ENCODE measurements around the gene MPHOSPH9.

The MPHOSPH9 gene, protein sequence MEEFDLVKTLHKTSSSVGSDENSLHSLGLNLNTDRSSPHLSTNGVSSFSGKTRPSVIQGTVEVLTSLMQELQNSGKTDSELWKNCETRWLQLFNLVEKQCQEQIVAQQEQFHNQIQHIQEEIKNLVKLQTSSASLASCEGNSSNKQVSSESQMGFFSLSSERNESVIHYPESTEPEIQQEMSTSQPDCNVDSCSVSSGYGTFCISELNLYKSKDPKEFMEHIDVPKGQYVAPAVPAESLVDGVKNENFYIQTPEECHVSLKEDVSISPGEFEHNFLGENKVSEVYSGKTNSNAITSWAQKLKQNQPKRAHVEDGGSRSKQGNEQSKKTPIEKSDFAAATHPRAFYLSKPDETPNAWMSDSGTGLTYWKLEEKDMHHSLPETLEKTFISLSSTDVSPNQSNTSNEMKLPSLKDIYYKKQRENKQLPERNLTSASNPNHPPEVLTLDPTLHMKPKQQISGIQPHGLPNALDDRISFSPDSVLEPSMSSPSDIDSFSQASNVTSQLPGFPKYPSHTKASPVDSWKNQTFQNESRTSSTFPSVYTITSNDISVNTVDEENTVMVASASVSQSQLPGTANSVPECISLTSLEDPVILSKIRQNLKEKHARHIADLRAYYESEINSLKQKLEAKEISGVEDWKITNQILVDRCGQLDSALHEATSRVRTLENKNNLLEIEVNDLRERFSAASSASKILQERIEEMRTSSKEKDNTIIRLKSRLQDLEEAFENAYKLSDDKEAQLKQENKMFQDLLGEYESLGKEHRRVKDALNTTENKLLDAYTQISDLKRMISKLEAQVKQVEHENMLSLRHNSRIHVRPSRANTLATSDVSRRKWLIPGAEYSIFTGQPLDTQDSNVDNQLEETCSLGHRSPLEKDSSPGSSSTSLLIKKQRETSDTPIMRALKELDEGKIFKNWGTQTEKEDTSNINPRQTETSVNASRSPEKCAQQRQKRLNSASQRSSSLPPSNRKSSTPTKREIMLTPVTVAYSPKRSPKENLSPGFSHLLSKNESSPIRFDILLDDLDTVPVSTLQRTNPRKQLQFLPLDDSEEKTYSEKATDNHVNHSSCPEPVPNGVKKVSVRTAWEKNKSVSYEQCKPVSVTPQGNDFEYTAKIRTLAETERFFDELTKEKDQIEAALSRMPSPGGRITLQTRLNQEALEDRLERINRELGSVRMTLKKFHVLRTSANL

DNA sequence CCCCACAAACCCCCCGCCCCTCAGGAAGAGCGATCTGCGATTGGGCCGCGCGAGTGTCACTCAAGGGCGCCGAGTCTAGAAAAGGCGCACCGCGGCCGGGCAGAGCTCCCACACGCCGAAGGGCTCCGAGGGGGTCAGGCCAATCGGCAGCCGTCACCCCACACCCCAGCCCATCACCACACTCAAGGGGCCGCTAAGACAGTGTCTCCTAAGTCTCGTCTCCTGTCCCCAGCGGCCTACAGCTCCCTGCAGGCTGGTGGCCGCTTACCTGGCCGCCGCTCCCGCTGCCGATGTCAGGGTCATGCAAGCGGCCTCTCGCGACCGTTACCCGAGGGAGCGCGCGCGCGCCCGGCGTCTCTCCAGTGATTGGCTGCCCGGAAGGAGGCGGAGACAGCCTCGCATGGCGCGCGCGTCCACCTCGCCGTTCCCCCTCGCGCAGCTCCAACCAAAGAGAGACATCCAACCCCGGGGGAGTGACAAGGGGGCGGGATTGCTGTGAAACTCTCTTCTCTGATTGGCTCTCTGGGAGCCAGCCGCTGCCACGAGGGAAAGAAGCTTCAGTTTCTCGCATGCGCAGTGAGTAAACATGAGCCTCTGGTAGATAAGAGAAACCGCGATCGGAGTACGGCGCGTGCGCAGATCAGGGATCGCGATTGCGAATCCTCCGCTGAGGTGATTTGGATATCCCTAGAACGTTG is at the start of gene MPHOSPH9, which contains the start of gene MTRFR:
MPHOSPH9 (minus strand) TSS at position 335 of the 698 bp plus-strand sequence. CDS start 2,777 bp downstream, outside the sequence.
MTRFR (plus strand) TSS at position 630 of the 698 bp plus-strand sequence. CDS start 20,239 bp downstream, outside the sequence.
- FAIRE-seq (peak; percentile 99), DNase-seq (ENCODE audit: extremely low spot score, insufficient read length, low read depth) (peak; percentile 86)

DNA sequence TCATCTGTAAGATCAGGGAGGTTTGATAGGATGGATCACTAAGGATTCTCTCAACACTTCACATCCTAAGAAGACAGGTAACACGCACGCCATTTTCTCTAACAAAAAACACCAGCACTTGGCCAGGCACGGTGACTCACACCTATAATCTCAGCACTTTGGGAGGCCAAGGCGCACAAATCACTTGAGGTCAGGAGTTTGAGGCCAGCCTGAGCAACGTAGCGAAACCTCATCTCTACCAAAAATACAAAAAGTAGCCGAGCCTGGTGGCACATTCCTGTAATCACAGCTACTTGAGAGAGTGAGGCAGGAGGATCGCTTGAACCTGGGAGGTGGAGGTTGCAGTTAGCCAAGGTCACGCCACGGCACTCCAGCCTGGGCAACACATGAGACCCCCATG is 49.2 kb upstream of the MPHOSPH9 start:
- DNase-seq (ENCODE audit: extremely low spot score, insufficient read length, low read depth) (no peak), FAIRE-seq (no peak)

DNA sequence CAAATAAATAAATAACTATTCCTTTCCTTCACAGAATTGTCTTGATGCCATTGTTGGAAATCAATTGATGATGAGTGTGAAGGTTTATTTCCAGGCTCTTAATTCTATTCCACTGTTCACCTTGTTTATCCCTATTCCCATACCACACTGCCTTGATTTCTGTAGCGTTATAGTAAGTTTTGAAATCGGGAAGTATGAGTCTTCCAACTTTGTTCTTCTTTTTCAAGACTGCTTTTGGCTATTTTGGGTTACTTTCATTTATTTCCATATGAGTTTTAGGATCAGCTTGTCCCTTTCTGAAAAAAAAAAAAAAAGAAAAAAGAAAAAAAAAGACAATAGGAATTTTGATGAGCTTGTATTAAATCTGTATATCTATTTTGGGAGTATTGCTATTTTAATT is 48.0 kb upstream of the MPHOSPH9 start:
- DNase-seq (ENCODE audit: extremely low spot score, insufficient read length, low read depth): no peak
- no peak for FAIRE-seq

DNA sequence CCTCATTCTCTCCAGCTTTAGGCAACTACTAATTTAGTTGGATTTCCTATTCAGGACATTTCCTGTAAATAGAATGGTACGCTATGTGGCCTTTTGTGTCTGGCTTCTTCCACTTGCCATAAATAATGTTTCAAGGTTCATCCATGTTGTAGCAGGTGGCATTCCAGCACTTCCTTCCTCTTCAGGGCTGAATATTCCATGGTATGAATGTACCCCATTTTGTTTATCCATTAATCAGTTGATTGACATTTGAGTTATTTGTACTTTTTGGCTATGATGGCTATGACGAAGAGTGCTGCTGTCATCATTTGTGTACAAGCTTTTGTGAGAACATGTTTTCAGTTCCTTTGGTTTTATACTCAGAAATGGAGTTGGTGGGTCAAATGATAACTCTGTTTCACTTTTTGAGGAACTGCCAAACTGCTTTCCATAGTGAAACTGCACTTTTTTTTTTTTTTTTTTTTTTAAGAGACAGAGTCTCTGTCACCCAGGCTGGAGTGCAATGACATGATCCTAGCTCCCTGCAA is 45.2 kb upstream of the MPHOSPH9 start:
- no peak for DNase-seq (ENCODE audit: extremely low spot score, insufficient read length, low read depth)
- FAIRE-seq: peak; percentile 78

DNA sequence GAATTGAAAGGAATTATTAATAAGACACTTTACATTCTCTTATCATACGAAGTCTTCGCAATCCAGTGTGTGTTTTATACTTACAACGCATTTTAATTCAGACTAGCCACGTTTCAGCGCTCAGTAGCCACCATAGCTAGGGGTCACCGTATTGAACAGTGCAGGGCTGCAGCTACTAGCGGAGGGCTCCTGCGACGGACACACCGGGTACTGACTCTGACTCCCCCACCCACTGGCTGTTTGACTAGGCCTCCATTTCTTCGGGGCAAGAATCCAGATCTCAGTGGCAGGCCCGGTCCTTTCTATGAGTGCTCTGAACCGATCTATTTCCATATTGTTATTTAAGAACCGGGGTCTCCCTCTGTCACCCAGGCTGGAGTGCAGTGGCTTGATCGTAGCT is 40.2 kb upstream of the MPHOSPH9 start:
- FAIRE-seq (no peak), DNase-seq (ENCODE audit: extremely low spot score, insufficient read length, low read depth) (no peak)

DNA sequence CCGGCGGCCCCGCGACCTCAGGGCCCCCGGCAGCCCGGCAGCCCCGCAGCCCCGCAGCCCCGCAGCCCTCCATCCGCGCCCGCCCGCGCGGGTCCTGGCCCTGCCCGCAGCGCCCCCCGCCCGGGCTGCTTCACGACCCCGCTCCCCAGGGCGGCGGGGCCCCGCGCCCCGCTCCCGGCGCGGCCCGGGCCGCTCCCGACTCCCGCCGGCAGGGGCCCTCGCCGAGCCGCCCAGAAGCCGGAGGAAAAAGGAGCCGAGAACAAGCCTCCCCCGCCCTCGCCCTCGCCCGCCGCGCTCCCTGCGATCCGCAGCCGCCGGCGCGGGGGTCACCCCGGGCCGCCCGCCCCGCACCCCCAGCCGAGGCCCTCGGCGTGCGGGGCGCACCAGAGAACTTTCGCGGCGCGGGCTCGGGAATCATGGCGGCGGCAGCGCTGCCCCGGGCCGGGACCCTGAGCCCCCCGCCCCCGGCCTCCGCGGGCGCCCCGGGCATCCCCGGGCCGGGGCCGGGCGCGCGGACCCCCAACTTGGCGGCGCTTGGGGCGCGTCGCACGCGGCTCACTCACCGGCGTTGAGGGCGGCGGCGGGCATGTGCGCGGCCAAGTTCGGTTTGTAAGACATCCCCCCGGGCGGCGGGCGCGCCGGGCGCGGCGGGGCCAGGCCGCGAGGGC is 38.2 kb upstream of the MPHOSPH9 start:
- FAIRE-seq (peak; percentile 67), DNase-seq (ENCODE audit: extremely low spot score, insufficient read length, low read depth) (peak; percentile 80)

DNA sequence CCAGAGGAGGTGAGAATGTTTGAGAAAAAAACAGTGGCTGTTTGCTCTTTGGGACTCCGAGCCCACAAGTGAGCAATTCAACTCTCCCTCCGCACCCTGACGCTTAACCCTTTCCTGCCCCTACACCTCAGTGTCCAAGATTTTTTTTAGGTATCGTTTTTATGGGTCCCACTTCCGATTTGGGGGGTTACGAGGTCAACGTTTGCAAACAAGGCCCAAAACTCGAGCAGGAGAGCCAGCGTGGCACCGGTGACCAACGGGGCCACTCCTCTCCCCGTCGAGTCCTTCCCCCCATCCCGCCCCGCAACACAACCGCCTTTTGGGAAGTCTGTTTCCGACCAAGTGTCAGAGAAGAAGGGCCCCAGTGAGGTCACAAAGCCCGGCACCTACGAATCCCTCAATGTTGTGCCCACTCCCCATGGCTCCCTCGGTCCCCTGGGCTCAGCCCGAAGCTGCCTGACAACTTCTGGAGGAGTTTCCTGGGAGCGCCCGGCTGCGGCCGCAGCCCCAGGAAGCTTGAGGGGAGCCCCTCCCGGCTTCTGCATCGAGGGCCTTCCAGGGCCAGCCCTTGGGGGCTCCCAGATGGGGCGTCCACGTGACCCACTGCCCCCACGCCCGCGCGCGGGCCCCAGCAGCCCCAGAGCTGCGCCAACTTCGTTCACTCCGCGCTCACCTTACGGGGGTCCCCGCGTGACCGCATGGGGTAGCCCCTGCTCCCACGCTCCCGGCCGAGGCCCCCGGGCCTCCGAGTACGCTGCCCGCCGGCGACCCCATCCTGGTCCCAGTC is 37.5 kb upstream of the MPHOSPH9 start:
- DNase-seq (ENCODE audit: extremely low spot score, insufficient read length, low read depth) (no peak), FAIRE-seq (no peak)

DNA sequence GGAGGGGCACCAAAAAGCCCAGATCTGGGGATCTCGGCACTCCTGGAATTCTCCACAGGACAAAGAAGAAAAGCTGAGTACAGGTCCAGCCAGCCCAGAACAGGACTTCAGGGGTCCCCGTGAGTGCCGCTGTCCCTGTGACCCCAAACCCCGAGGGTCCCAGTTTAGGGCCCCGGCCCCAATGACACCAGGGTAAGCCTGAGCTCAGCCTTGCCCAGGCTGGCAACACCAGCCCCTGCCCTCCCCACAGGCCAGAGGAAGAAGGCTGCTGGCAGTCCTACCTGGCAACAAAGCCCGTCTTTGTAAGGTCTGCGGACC is 36.9 kb upstream of the MPHOSPH9 start:
- DNase-seq (ENCODE audit: extremely low spot score, insufficient read length, low read depth) (no peak), FAIRE-seq (peak; percentile 33)

DNA sequence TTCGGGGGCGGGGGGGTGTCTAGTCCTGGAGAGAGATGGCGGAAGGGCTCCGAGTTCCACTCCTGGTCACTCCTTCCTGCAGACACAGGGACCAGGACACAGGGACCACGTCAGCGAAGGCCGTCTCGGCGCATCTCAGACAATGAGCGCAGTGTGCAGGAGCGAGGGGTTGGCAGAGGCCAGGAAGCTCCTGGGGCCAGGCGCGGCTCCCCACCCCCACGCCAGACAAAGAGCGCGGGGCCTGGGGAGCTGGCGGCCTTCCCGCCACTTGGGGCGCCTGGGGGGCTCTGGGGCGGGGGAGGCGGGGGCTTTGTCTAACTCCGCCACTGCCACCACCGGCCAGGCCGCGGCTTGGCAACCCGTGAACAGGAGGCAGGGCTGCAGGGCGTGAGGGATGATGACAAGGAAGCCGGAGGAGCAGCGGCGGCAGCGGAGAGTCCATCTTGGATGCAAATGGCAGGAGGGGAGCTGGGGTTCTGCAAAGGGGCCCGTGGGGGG is 36.5 kb upstream of the MPHOSPH9 start:
- FAIRE-seq (no peak), DNase-seq (ENCODE audit: extremely low spot score, insufficient read length, low read depth) (no peak)

DNA sequence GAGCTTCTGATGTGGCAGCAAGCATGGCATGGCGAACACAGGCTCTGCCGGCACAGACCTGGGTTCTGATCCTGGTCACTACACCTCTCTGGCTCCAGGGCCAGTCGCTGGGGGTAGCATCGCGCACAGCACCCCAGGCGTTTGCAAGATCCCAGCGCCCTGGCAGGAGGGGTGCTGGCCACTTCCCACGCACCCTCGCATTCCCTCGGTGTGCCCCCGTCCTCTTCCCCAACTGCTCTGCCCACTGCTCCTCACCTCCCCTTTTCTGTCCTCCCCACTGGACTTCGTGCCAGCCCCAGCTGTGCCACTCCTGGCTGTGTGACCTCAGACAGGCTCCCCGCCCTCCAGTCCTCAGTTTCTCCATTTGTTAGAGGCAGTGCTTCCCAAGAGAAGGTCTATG is 35.9 kb upstream of the MPHOSPH9 start:
- DNase-seq (ENCODE audit: extremely low spot score, insufficient read length, low read depth) (no peak), FAIRE-seq (no peak)

DNA sequence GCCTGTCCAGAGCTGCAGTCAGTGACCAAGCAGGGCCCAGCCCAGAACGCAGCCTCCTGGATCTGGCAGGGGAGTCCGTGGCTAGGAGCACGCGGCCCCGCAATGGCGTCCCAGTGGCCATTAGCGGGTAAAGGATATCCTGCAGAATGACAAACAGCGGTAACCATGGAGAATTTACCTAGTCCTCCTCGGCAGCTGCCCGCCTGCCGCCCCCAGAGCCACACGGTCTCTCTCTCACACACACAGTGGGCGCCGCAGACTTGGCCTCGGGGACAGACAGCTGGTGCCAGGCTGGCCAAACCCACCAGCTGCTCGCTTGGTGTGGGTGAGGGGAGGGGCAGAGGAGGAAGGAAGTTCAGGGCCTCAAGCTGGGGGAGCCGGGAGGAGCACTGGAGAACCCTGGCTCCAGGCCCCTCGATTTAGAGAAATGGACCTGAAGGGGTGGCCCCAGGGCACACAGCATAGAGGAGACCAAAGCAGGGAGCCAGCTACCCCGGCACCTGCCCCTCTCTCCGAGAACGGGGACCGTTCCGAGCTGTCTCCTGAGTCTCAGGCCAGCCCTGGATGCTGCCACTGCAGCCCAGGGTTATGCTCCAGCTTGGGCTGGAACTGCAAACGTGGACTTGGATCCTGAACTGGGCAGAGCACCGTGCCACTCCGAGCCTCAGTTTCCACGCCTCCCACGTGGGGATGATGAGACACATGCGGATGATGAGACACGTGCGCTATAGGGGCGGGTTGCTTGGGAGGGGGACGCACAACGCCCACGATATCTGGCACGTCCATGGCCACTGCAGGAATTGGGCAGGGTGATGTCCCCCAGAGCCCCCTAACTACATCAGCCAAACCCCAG is 35.3 kb upstream of the MPHOSPH9 start:
- FAIRE-seq: no peak

DNA sequence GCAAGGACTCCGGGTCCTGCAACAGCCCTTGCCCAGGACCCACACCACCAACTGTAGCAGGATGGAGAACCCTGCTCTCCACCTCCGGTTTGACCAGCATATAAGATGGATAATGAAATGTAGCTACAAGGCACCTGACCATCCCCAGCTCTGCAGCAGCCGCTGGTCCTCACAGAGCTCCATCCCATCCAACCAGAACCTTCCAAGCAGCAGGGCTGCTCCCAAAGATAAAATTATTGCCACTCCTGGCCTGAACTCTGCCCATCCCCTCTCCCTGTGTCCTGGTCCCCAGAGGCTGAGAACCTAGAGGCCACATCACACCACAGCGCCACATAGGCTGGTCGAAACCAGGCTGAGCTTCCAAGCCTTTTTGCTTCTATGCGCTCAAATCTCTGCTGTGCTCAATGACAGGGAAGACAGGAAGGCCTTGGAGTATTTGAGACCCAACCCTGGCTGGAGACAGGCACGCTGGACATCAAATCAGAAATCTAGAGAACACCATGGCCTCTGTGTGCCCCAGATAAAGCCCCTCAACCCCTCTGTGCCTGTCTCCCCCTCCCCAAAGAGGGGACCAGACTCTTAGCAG is 34.5 kb upstream of the MPHOSPH9 start:
- DNase-seq (ENCODE audit: extremely low spot score, insufficient read length, low read depth): no peak
- FAIRE-seq: no peak

More for the DNA sequence above, 35.3 kb upstream of the MPHOSPH9 start:
- DNase-seq (ENCODE audit: extremely low spot score, insufficient read length, low read depth): no peak

DNA sequence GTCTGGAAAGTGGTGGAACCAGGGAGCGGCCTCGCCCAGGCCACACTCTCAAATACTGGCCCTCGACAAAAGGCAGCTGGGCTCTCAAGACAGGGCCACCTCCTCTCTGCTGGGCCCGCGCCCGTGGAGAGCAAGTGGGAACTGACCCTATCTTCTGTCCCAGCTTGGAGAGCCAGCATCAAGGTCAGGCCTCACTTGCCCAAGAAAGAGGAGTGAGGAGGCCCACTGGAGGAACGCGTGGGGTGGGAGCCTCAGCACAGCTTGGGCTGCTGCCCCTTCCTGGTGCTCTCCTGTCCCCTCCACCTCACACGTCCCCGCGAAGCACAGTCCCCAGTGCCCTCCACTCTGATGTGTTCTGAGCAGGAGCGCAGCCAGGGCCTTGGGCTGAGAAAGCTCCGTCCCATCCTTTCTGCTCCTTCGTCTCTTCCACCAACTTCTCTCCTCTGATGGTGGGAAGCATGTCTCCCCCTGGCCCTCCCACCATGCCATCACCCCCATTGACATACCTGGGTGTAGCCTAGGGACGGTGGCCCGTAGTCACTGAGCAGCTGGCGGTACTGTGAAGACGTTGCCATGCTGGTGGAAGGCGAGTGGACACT is 33.8 kb upstream of the MPHOSPH9 start:
- FAIRE-seq (no peak), DNase-seq (ENCODE audit: extremely low spot score, insufficient read length, low read depth) (no peak)

DNA sequence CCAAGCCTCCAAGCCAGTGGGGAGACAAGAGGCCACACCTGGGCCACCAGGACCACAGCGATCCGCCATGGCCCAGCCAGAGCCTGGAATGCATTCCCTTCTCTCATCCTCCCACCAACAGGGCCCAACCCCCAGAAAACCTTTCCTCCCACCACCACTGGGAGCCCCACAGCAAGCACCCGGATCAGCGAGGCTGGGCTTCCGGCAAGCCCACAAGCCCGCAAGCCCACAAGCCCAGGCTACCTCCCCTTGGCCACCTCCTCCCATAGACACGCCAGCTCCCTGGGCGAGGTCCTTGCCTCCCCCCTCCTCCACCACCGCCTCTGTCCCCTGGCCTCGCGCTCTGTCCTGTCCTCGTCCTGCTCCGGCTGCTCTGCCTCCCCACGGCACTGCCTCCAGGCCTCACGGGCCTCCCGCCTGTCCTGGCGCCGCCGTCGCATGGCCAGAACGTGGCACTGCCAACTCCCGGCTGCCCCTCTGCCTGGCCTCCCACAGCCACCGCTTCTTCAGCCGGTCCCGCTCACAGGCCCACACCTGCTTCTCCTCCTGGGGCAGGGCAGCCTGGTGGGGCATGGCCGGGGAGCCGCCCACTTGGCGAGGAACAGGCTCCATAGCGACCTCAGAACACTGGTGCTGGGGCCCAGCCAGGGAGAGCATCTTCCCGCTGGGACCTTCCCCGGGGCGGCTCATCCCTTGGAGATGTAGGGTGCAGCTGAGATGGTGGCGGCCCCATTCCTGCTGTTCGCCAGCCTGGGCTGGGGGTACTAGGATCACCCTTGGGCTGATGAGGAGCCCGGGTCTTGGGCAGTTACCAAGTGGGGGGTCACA is 33.1 kb upstream of the MPHOSPH9 start:
- no peak for FAIRE-seq
- DNase-seq (ENCODE audit: extremely low spot score, insufficient read length, low read depth): no peak

DNA sequence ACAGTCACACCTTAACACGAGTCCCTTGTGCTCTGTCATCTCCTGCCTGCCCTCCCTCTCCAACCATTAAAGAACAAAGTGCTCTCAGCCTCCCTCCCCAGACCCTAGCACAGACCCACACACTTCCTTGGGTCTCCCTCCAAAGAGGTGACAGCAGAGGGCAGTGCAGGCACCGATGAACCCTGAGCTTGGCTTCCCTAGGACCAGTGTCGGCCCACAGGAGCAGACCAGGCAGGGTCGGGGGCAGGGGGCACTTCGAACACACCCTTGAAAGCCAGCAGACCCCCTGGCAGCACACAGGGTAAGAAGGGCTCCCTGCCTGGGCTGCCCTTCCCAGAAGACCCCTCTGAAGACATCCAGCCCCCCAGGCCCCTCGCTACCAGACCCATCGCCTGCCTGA is 31.7 kb upstream of the MPHOSPH9 start:
- DNase-seq (ENCODE audit: extremely low spot score, insufficient read length, low read depth): no peak
- no peak for FAIRE-seq

All from GM18507 (cell line).